Measurements from ENCODE around the gene ENO2.

The ENO2 gene

DNA sequence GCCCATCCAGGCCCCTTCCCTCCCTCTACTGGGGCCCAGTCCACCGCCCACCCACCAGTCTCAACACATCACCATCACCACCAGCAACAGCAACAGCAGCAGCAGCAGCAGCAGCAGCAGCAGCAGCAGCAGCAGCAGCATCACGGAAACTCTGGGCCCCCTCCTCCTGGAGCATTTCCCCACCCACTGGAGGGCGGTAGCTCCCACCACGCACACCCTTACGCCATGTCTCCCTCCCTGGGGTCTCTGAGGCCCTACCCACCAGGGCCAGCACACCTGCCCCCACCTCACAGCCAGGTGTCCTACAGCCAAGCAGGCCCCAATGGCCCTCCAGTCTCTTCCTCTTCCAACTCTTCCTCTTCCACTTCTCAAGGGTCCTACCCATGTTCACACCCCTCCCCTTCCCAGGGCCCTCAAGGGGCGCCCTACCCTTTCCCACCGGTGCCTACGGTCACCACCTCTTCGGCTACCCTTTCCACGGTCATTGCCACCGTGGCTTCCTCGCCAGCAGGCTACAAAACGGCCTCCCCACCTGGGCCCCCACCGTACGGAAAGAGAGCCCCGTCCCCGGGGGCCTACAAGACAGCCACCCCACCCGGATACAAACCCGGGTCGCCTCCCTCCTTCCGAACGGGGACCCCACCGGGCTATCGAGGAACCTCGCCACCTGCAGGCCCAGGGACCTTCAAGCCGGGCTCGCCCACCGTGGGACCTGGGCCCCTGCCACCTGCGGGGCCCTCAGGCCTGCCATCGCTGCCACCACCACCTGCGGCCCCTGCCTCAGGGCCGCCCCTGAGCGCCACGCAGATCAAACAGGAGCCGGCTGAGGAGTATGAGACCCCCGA lies 22.5 kb downstream of the ENO2 start:
- peak; percentile 62 for DNase-seq

DNA sequence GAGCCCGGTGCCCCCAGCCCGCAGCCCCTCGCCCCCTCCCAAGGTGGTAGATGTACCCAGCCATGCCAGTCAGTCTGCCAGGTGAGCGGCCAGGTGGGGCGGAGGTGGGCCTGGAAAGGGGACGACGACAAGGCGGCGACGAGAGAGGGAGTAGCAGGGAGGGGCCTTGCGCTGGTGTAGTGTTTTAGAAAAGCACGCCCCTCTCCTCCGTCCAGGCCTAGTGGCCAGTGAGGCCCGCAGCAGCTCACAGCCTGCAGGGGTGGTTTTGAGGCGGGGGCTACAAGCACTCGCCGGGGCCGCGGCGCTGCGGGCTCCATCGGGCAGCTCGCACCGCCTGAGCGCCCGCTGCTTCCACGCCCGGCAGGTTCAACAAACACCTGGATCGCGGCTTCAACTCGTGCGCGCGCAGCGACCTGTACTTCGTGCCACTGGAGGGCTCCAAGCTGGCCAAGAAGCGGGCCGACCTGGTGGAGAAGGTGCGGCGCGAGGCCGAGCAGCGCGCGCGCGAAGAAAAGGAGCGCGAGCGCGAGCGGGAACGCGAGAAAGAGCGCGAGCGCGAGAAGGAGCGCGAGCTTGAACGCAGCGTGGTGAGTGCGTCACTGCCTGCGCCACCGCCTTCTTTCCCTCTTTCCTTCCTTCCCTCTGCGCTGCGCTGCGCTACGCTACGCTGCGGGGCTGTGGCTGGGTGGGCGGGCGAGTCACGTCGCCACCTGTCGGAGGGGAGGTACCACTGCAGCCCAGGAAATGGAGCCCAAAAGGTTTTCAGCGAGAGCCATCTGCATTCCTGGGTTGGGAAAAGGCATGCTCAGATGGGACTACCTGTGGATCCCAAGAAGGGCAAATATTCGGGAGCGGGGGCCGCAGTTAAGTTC lies 23.3 kb downstream of the ENO2 start:
- DNase-seq: peak; percentile 88

DNA sequence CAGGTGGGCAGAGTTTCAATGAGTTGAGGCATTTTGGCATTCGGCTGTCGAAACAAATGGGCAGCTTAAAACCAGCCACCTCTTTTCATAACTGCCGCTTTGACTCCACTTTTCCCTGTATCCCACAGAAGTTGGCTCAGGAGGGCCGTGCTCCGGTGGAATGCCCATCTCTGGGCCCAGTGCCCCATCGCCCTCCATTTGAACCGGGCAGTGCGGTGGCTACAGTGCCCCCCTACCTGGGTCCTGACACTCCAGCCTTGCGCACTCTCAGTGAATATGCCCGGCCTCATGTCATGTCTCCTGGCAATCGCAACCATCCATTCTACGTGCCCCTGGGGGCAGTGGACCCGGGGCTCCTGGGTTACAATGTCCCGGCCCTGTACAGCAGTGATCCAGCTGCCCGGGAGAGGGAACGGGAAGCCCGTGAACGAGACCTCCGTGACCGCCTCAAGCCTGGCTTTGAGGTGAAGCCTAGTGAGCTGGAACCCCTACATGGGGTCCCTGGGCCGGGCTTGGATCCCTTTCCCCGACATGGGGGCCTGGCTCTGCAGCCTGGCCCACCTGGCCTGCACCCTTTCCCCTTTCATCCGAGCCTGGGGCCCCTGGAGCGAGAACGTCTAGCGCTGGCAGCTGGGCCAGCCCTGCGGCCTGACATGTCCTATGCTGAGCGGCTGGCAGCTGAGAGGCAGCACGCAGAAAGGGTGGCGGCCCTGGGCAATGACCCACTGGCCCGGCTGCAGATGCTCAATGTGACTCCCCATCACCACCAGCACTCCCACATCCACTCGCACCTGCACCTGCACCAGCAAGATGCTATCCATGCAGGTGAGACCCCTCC lies 24.2 kb downstream of the ENO2 start:
- no peak for DNase-seq

DNA sequence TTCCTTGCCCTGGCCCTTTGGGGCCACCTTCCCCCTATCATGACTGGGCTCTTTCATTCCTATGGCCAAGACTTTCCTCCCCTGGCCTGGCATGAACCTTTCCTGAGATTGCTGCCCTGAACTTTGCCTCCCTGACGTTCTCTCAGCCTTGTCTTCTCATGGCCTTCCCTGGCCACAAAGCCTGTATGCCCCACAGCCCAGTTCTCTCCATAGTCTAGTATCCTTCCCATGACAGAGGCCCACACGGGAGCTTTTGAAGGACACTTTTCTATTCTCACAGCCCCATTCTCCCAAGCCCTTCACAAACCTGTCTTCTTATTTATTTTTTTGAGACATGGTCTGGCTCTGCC lies 24.8 kb downstream of the ENO2 start:
- DNase-seq: no peak

DNA sequence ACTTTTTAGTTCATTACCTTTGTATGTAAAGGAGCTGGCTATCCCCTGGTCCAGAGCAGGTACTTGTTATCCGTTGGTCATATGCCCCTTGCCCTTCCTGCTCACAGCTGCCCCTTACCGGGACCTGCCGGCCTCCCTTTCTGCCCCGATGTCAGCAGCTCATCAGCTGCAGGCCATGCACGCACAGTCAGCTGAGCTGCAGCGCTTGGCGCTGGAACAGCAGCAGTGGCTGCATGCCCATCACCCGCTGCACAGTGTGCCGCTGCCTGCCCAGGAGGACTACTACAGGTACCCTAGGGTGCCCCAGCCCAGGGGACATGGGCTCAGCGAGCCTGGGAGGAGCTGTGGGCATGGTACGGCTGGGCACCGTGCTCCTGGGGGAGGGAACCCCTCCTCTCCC lies 26.9 kb downstream of the ENO2 start:
- DNase-seq: no peak

DNA sequence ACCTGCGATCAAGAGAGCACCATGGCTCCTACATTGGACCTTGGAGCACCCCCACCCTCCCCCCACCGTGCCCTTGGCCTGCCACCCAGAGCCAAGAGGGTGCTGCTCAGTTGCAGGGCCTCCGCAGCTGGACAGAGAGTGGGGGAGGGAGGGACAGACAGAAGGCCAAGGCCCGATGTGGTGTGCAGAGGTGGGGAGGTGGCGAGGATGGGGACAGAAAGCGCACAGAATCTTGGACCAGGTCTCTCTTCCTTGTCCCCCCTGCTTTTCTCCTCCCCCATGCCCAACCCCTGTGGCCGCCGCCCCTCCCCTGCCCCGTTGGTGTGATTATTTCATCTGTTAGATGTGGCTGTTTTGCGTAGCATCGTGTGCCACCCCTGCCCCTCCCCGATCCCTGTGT lies 27.4 kb downstream of the ENO2 start:
- DNase-seq: no peak

DNA sequence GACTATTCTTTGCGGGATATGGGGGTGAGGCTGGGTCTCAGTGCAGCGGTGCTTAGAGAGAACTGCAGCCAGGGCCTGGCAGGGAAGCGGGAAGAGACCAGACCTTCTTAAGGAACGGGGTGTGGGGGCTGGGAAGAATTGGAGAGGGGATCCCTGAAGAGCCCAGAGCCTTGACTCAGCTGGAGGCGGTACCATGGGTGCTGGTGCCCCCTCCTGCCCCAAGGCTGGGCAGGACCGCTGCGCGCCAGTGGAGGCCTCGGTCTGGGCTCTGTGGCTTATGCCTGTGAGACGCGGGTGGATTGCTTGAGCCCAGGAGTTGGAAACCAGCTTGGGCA lies 27.9 kb downstream of the ENO2 start:
- DNase-seq: no peak

DNA sequence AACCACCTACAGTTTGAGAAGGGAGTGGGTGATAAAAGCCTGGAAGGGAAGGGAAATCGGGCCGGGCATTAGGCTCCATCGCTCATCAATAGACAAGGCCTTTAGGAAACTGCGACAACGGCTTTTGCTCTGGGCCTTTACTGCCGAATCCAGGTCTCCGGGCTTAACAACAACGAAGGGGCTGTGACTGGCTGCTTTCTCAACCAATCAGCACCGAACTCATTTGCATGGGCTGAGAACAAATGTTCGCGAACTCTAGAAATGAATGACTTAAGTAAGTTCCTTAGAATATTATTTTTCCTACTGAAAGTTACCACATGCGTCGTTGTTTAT lies 29.0 kb downstream of the ENO2 start:
- peak; percentile 75 for DNase-seq

DNA sequence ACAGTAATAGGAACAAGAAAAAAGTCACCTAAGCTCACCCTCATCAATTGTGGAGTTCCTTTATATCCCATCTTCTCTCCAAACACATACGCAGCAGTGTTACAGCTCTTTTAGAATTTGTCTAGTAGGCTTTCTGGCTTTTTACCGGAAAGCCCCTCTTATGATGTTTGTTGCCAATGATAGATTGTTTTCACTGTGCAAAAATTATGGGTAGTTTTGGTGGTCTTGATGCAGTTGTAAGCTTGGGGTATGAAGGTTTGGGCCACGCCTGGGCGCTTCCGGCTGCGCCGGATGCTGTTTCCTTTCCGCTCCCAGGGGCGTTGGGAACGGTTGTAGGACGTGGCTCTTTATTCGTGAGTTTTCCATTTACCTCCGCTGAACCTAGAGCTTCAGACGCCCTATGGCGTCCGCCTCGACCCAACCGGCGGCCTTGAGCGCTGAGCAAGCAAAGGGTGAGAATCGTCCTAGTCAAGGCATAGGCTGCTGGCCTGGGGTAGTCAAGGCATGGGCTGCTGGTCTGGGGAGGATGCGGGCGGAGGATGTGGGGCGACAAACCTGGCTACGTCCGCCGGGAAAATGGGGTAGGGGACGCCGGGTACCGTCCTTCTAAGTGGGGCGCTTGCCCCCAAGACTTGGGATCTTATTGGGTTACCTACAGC lies 29.5 kb downstream of the ENO2 start, which contains the start of the genes C12orf57 and RNU7-1:
TSS of gene C12orf57 (plus strand) at position 301 of the 659 bp plus-strand sequence. CDS start at position 401, 100 bp downstream.
TSS of gene RNU7-1 (plus strand) at position 95 of the 659 bp plus-strand sequence.
- DNase-seq: peak; percentile 60

DNA sequence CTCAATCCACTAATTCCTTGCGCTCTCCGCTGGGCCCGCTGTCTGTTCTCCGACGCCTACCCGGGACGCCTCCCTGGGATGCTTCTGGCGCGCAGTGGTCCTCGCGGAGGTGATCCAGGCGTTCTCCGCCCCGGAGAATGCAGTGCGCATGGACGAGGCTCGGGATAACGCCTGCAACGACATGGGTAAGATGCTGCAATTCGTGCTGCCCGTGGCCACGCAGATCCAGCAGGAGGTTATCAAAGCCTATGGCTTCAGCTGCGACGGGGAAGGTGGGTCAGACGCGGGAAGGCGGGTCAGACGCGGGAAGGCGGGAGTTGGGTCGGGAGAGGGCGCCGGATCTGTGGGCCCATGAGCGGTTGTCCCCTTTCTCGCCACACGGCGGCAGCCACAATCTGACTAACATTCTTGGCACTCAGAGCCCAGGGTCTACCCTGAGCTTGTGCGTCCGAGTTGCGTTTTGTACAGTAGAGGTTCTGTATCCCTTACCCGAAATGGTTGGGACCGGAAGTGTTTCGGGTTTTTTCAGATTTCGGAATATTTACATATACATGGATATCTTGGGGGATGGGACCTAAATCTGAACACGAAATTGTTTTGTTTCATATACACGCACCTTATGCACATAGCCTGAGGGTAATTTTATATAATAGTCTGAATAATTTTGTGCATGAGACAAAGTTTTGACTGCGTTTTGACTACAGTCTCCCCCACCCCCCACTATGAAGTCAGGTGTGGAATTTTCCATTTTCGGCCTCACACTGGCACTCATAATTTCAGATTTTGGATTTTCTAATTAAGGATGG lies 30.2 kb downstream of the ENO2 start:
- peak; percentile 83 for DNase-seq

DNA sequence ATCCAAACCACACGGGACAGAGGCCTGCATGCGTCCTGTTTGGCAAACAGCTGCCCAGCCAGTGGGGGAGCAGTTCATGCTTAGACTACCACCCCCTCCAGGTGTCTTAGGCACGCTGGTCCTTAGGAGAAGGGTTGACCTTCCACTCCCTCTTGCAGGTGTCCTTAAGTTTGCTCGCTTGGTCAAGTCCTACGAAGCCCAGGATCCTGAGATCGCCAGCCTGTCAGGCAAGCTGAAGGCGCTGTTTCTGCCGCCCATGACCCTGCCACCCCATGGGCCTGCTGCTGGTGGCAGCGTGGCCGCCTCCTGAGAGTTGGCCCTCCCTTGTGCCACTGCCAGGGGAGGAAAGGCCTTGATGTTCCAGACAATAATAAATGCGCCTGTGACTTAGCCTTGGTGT lies 31.2 kb downstream of the ENO2 start:
- no peak for DNase-seq

DNA sequence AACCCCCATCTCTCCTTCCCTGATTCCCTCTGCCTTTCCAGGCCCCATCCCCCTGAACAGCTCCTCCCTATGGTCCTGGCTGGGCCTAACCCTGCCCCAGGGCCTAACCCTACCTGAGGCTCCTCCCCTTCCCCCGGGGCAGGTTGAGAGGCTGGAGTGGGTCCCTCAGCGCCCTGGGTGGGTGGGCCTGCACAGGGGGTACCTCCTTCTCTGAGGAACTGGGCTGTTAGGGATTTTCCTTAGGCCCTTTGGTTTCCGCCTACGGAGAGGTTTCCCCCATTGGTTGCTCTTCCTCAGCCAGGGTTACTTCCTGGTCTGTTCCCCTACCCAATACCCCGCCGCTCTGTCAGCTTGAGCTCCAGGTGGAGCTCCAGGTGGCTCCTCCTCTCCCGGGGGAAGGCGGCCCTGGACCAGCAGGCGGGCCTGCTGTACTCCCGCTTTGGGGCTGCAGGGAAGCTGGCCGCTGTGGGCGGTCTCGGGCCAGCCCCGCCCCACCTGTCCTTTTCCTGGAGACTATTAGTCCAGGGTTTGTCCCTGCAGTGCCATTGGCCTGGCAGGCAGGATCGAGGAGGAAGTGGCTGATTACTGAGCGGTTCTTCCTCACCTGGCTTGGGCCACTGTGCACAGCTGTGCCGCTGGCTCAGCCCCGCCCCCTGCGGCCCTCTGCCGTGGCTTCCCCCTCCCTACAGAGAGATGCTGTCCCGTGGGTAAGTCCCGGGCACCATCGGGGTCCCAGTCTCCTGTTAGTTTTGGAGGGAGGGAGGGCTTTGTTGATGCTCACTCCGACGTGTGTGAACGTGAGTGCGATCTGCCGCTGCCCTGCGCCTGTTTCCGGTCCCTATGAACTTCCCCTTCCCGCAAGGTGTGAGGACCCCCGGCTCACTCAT lies 31.9 kb downstream of the ENO2 start:
- peak; percentile 54 for DNase-seq

DNA sequence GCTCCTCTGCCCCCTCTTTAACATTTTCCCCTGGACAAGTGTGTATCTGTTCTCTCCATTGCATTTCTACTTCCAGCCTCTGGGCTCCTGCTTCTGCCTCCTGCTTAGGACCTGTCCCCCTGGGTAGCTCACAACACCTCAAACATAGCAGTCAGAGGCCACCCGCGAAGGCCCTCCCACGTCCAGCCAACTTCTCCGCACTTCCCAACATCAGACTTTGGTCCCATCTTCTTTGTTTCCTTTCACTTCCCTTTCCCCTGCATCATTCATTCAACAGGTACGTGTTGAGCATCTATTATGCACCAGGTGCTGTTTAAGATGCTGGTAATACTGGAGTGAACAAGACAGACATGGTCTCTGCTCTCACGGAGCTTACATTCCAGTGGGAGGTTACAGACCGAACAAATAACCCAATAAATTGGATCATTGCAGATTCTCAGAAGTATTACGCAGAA lies 32.6 kb downstream of the ENO2 start:
- DNase-seq: no peak

DNA sequence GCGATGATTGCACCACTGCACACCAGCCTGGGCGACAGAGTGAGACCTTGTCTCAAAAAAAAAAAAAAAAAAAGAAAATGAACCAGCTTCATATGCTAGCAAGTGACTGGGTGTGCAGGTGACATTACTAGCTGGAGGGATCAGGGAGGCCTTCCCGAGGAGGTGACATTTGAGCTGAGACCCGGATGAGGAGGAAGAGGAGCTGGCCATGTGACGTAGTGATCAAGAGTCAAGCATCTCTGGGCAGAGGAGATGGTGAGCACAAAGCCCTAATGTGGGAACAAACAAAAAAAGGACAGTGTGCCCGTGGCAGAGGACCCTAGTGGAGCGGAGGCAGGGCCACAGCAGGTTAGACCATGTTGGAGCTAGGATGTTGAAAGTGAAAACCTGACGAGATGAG lies 33.2 kb downstream of the ENO2 start:
- no peak for DNase-seq

DNA sequence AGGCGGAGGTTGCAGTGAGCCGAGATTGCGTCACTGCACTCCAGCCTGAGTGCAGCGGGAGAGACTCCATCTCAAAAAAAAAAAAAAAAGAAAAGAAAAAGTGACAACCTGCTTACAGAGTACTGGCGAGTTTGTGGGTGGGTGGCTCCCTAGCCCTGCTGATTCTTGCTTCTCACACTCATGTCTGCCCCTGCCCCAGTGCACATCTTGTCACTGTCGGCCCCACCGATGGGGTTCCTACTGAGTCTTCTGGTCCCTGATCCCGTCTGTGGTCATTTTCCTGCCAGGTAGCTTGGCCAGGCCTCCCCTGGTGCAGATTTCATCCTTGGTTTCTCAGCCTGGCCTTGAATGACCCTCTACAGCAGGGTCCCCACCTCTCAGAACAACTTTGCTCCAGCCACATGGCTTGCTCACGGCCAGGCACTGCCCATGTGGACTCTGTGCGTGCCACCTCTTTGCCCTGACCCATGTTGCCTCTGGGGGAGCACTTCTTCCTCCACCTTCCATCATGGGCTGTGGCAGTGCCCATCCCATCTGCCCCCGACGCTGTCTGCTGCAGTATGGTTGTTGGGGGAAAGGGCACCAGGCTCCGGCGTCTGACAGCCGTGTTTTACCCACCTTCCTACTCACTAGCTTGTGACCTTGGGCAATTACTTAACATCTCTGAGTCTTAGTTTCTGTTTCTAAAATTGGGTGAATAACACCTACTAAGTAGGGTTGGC lies 34.7 kb downstream of the ENO2 start:
- no peak for DNase-seq

DNA sequence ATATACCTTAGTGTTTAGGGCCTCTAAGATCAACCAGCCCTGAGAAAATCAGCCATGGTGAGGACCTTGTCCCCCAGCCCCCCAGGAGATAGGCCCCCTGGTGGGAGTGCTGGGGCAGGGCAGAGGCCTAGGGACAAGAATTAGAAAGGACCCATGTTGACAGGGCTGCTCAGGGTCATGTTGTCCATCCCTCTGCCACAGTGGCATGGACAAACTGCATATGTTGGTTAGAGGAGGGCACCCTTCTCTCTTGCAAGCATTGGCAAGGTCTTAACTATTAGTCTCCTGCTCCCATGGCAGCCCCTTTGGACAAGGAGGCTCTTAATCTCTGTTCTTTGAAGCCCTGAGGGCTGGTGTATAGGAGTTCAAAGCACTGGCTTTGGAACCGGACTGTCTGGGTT lies 36.0 kb downstream of the ENO2 start:
- no peak for DNase-seq

DNA sequence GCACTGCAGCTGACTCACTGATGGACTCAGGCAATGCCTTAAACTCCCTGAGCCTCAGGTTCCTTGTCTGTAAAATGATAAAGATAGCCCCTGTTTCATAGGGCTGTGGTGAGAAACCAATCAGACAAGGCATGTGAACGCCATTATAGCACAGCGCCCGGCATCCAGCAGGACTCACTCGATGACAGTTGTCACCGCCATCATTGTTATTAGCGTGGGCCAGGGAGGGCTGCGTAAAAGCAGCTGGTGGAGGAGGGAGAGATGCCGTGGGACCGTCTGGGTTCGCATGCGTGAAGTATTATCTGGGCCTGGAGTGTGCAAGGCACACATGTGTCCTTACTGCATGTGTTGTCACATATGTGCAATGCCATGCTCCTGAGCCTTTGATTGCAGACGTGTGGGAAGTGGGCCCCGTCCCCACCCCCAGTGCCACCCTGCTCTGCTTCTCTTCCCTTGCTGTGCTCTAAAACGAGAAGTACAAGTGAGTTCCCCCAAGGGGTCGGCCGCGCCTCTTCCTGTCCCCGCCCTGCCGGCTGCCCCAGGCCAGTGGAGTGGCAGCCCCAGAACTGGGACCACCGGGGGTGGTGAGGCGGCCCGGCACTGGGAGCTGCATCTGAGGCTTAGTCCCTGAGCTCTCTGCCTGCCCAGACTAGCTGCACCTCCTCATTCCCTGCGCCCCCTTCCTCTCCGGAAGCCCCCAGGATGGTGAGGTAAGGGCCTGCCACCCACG lies 36.6 kb downstream of the ENO2 start, which contains the start of gene PTPN6:
TSS of gene PTPN6 (plus strand) at position 546 of the 730 bp plus-strand sequence. CDS start at position 703, 157 bp downstream.
- DNase-seq: peak; percentile 46

DNA sequence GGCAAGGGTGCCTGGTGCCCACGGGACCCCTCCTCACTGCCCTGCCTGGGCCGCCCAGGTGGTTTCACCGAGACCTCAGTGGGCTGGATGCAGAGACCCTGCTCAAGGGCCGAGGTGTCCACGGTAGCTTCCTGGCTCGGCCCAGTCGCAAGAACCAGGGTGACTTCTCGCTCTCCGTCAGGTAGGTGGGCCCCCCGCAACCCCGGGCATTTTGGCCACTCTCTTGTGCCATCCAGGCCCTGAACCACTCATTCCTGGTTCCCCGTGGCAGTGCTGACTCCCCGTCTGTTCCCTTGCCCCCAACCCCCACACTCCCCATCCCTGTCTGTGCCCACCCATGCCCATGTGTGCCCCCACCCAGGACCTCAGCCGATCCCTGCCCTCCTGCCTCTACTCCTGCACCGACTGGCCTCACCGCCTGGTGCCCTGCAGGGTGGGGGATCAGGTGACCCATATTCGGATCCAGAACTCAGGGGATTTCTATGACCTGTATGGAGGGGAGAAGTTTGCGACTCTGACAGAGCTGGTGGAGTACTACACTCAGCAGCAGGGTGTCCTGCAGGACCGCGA lies 37.3 kb downstream of the ENO2 start:
- peak; percentile 41 for DNase-seq

Data from activated CD4-positive, alpha-beta T cell treated with anti-CD3 and anti-CD28 coated beads, Interleukin-2, amount 50 U/mL, for 1 hour (primary cell).